ENCODE results near the gene LCN12.

The LCN12 gene

DNA sequence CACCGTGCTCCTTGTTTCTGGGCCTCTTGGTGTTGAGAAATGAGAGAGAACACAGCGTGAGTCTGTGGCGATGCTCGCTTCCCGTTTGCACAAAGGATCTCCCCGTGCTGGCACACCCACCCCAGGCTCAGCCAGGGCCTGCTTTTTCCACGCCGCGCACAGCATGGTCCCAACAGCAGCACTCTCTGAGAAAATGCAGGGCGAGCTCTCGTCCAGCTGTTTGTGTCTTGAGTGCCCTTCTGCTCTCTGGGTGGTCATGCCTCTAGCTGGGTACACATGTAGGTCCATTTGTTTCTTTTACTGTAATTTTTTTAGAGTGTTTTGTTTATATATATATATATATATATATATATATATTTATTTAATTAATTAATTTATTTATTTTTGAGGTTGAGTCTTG lies 34.2 kb upstream of the LCN12 start:
- no peak overlapping the region for H3K9ac ChIP-seq (ENCODE audit: low read length in 2 of 2)
- H3K4me3 ChIP-seq (ENCODE audit: low read length in 2 of 2), result no peak overlapping the region
- peaks cover 12 to 38% of the 10 kb centered on the region in 2 donors for H3K36me3 ChIP-seq (ENCODE audit: control insufficient read depth in 2 of 2, insufficient read depth in 2 of 2, low read length in 2 of 2)
- H3K4me1 ChIP-seq (ENCODE audit: control insufficient read depth, insufficient read depth, low read length), result no peaks in the 10 kb centered on the region
- H3K27ac ChIP-seq (ENCODE audit: low read length), result no peak overlapping the region
- H3K9me3 ChIP-seq (ENCODE audit: control insufficient read depth in 2 of 2, low read length in 2 of 2), result no peaks in the 10 kb centered on the region
- no peaks in the 10 kb centered on the region for H3K27me3 ChIP-seq (ENCODE audit: control insufficient read depth in 1 of 2, insufficient read depth in 2 of 2, low read length in 2 of 2)

DNA sequence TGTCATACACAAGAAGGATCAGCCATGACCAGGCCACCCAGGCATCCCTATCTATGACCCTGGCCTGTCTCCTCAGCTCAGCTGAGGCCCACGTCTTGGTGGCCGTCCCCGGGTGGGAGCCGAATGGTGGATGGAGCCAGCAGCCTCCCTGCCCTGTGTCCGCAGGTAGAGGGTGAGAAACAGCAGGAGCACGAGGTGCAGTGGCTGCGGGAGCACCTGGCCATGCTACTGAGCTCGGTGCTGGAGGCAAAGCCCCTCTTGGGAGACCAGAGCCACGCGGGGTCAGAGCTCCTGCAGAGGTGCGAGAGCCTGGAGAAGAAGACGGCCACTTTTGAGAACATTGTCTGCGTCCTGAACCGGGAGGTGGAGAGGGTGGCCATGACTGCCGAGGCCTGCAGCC lies 32.0 kb upstream of the LCN12 start:
- no peak overlapping the region for H3K27ac ChIP-seq (ENCODE audit: low read length)
- H3K4me3 ChIP-seq (ENCODE audit: low read length in 2 of 2), result no peak overlapping the region
- H3K9ac ChIP-seq (ENCODE audit: low read length in 2 of 2), result no peak overlapping the region
- H3K27me3 ChIP-seq (ENCODE audit: control insufficient read depth in 1 of 2, insufficient read depth in 2 of 2, low read length in 2 of 2), result no peaks in the 10 kb centered on the region
- H3K9me3 ChIP-seq (ENCODE audit: control insufficient read depth in 2 of 2, low read length in 2 of 2), result no peaks in the 10 kb centered on the region
- H3K36me3 ChIP-seq (ENCODE audit: control insufficient read depth in 2 of 2, insufficient read depth in 2 of 2, low read length in 2 of 2), result peaks cover 12 to 34% of the 10 kb centered on the region in 2 donors
- H3K4me1 ChIP-seq (ENCODE audit: control insufficient read depth, insufficient read depth, low read length), result no peaks in the 10 kb centered on the region

DNA sequence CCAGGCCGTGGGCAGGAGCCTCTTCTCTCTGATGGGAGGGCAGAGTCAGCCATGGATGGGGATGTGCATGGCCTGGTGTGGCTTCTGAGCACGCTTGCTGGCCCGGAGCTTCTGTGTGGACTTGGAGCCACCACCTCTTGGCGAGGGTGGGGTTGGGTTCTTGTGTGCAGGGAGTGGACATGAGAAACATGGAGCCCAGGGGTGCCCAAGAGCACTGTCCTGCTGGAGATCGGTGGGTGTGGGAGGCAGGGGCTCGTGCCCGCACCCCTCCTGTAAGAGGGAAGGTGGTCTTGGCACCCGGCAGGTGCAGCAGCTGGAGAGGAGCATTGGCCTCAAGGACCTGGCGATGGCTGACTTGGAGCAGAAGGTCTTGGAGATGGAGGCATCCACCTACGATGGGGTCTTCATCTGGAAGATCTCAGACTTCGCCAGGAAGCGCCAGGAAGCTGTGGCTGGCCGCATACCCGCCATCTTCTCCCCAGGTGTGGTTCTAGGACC lies 31.3 kb upstream of the LCN12 start:
- H3K27me3 ChIP-seq (ENCODE audit: control insufficient read depth in 1 of 2, insufficient read depth in 2 of 2, low read length in 2 of 2), result no peaks in the 10 kb centered on the region
- H3K4me1 ChIP-seq (ENCODE audit: control insufficient read depth, insufficient read depth, low read length), result no peaks in the 10 kb centered on the region
- H3K4me3 ChIP-seq (ENCODE audit: low read length in 2 of 2), result no peak overlapping the region
- H3K9me3 ChIP-seq (ENCODE audit: control insufficient read depth in 2 of 2, low read length in 2 of 2), result no peaks in the 10 kb centered on the region
- no peak overlapping the region for H3K9ac ChIP-seq (ENCODE audit: low read length in 2 of 2)
- H3K27ac ChIP-seq (ENCODE audit: low read length), result no peak overlapping the region
- peaks cover 12 to 34% of the 10 kb centered on the region in 2 donors for H3K36me3 ChIP-seq (ENCODE audit: control insufficient read depth in 2 of 2, insufficient read depth in 2 of 2, low read length in 2 of 2)

DNA sequence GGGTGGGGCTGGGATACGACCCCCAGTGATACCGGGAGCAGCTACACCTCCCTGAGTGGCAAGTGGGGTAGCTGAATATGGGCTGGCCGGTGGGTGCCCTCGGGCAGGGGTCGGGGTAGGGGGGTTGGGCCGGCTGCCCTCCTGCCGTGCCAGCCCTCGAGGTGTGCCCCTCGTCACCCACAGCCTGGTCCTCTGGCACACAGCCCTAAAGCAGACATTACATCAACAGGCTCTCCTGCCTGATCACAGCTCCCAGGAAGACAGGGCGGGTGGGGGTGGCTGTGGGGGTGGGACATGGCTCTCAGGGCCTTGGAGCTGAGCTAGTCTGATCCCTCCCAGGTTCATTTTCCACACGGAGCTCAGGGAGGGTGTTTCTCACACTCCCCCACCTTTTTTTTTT lies 30.8 kb upstream of the LCN12 start:
- no peak overlapping the region for H3K27ac ChIP-seq (ENCODE audit: low read length)
- no peak overlapping the region for H3K9ac ChIP-seq (ENCODE audit: low read length in 2 of 2)

DNA sequence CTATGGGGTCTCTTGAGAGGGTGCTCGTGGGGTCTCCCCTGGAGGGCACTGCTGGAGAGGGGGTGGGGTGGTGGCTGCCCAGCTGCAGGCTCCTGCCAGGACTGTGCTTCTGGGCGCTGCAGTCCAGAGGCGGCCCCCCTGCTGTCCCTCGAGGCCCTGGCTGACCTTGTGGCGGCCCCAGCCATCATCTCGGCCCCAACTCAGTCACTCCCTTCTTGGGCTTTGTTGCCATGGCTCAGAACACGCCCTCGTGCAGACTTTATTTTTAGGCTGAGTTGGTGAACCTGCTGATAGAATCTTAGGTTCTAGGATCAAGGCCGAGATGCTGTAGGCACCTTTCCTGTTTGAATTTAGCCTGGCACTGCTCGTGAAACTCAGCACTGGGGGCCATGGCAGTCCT lies 30.4 kb upstream of the LCN12 start:
- H3K9ac ChIP-seq (ENCODE audit: low read length in 2 of 2), result no peak overlapping the region
- H3K4me3 ChIP-seq (ENCODE audit: low read length in 2 of 2), result no peak overlapping the region
- peaks cover 9 to 31% of the 10 kb centered on the region in 2 donors for H3K36me3 ChIP-seq (ENCODE audit: control insufficient read depth in 2 of 2, insufficient read depth in 2 of 2, low read length in 2 of 2)
- no peaks in the 10 kb centered on the region for H3K9me3 ChIP-seq (ENCODE audit: control insufficient read depth in 2 of 2, low read length in 2 of 2)
- H3K27me3 ChIP-seq (ENCODE audit: control insufficient read depth in 1 of 2, insufficient read depth in 2 of 2, low read length in 2 of 2), result no peaks in the 10 kb centered on the region
- no peak overlapping the region for H3K27ac ChIP-seq (ENCODE audit: low read length)
- no peaks in the 10 kb centered on the region for H3K4me1 ChIP-seq (ENCODE audit: control insufficient read depth, insufficient read depth, low read length)

More for the DNA sequence above, 30.8 kb upstream of the LCN12 start:
- no peaks in the 10 kb centered on the region for H3K27me3 ChIP-seq (ENCODE audit: control insufficient read depth in 1 of 2, insufficient read depth in 2 of 2, low read length in 2 of 2)
- no peaks in the 10 kb centered on the region for H3K4me1 ChIP-seq (ENCODE audit: control insufficient read depth, insufficient read depth, low read length)
- H3K36me3 ChIP-seq (ENCODE audit: control insufficient read depth in 2 of 2, insufficient read depth in 2 of 2, low read length in 2 of 2), result peaks cover 9 to 35% of the 10 kb centered on the region in 2 donors
- no peaks in the 10 kb centered on the region for H3K9me3 ChIP-seq (ENCODE audit: control insufficient read depth in 2 of 2, low read length in 2 of 2)
- no peak overlapping the region for H3K4me3 ChIP-seq (ENCODE audit: low read length in 2 of 2)

DNA sequence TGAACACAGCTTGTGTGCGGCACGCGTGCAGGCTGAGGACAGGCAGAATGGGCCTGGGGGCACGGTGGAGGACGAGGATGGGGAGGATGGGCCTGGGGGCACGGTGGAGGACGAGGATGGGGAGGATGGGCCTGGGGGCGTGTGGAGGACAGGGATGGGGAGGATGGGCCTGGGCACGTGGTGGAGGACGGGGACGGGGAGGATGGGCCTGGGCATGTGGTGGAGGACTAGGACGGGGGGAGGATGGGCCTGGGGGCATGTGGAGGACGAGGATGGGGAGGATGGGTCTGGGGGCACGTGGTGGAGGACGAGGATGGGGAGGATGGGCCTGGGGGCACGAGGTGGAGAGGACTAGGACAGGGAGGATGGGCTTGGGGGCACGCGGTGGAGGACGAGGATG lies 29.5 kb upstream of the LCN12 start:
- Histone ChIP-seq H3K27me3 (ENCODE audit: control insufficient read depth in 1 of 2, insufficient read depth in 2 of 2, low read length in 2 of 2) (no peaks in the 10 kb centered on the region), H3K4me1 (ENCODE audit: control insufficient read depth, insufficient read depth, low read length) (no peaks in the 10 kb centered on the region), H3K9ac (ENCODE audit: low read length in 2 of 2) (no peak overlapping the region), H3K36me3 (ENCODE audit: control insufficient read depth in 2 of 2, insufficient read depth in 2 of 2, low read length in 2 of 2) (peaks cover 9 to 32% of the 10 kb centered on the region in 2 donors), H3K9me3 (ENCODE audit: control insufficient read depth in 2 of 2, low read length in 2 of 2) (no peaks in the 10 kb centered on the region), H3K4me3 (ENCODE audit: low read length in 2 of 2) (no peak overlapping the region), H3K27ac (ENCODE audit: low read length) (no peak overlapping the region)

DNA sequence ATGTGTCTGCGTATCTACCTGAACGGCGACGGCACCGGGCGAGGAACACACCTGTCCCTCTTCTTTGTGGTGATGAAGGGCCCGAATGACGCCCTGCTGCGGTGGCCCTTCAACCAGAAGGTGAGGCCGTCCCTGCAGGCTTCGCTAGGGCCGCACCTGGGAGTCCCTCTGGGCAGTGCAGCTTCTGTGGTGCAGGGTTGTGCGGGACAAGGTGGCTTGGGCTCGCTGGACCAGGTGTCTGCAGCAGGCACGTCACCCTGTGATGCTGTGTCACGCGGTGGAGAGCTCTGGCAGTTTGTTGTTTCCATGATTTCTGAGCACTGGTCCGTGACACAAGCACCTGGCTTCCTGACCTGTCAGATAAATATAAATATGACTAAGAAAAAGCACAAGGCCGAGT lies 28.2 kb upstream of the LCN12 start:
- no peaks in the 10 kb centered on the region for H3K9me3 ChIP-seq (ENCODE audit: control insufficient read depth in 2 of 2, low read length in 2 of 2)
- H3K27me3 ChIP-seq (ENCODE audit: control insufficient read depth in 1 of 2, insufficient read depth in 2 of 2, low read length in 2 of 2), result no peaks in the 10 kb centered on the region
- H3K27ac ChIP-seq (ENCODE audit: low read length), result no peak overlapping the region
- H3K36me3 ChIP-seq (ENCODE audit: control insufficient read depth in 2 of 2, insufficient read depth in 2 of 2, low read length in 2 of 2), result peaks cover 9 to 29% of the 10 kb centered on the region in 2 donors
- peaks cover 3% of the 10 kb centered on the region for H3K4me1 ChIP-seq (ENCODE audit: control insufficient read depth, insufficient read depth, low read length)
- H3K4me3 ChIP-seq (ENCODE audit: low read length in 2 of 2), result no peak overlapping the region
- no peak overlapping the region for H3K9ac ChIP-seq (ENCODE audit: low read length in 2 of 2)

DNA sequence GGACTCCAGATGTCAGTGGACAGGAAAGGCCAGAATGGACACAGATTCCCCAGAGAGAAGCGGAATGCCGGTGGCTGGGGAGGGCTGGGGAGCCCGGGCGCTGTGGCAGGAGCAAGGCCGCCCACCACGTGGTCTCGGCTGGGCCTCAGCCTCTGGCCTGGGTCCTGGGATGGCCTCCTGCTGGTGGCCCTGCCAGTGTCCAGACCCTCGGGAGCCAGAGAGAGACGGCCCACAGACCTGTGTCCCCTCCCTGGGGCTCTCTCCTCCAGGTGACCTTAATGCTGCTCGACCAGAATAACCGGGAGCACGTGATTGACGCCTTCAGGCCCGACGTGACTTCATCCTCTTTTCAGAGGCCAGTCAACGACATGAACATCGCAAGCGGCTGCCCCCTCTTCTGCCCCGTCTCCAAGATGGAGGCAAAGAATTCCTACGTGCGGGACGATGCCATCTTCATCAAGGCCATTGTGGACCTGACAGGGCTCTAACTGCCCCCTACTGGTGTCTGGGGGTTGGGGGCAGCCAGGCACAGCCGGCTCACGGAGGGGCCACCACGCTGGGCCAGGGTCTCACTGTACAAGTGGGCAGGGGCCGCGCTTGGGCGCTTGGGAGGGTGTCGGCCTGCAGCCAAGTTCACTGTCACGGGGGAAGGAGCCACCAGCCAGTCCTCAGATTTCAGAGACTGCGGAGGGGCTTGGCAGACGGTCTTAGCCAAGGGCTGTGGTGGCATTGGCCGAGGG lies 26.5 kb upstream of the LCN12 start:
- Histone ChIP-seq H3K27me3 (ENCODE audit: control insufficient read depth in 1 of 2, insufficient read depth in 2 of 2, low read length in 2 of 2) (no peaks in the 10 kb centered on the region), H3K36me3 (ENCODE audit: control insufficient read depth in 2 of 2, insufficient read depth in 2 of 2, low read length in 2 of 2) (peaks cover 6 to 18% of the 10 kb centered on the region in 2 donors), H3K27ac (ENCODE audit: low read length) (no peak overlapping the region), H3K9ac (ENCODE audit: low read length in 2 of 2) (no peak overlapping the region), H3K4me3 (ENCODE audit: low read length in 2 of 2) (no peak overlapping the region), H3K9me3 (ENCODE audit: control insufficient read depth in 2 of 2, low read length in 2 of 2) (no peaks in the 10 kb centered on the region), H3K4me1 (ENCODE audit: control insufficient read depth, insufficient read depth, low read length) (peaks cover 3% of the 10 kb centered on the region)

DNA sequence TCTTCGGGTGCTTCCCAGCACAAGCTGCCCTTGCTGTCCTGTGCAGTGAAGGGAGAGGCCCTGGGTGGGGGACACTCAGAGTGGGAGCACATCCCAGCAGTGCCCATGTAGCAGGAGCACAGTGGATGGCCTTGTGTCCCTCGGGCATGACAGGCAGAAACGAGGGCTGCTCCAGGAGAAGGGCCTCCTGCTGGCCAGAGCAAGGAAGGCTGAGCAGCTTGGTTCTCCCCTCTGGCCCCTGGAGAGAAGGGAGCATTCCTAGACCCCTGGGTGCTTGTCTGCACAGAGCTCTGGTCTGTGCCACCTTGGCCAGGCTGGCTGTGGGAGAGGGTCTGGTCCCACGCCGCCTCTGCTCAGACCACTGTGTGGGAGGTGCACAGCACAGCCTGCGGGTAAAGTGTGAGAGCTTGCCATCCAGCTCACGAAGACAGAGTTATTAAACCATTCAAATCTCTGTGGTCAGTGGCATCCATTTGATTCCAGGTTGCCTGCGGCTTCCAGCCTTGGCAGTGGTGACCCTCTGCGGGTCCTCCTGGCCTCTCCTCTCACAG lies 25.8 kb upstream of the LCN12 start:
- Histone ChIP-seq H3K4me1 (ENCODE audit: control insufficient read depth, insufficient read depth, low read length) (peaks cover 3% of the 10 kb centered on the region), H3K27ac (ENCODE audit: low read length) (no peak overlapping the region), H3K4me3 (ENCODE audit: low read length in 2 of 2) (no peak overlapping the region), H3K9ac (ENCODE audit: low read length in 2 of 2) (no peak overlapping the region), H3K27me3 (ENCODE audit: control insufficient read depth in 1 of 2, insufficient read depth in 2 of 2, low read length in 2 of 2) (no peaks in the 10 kb centered on the region), H3K9me3 (ENCODE audit: control insufficient read depth in 2 of 2, low read length in 2 of 2) (no peaks in the 10 kb centered on the region), H3K36me3 (ENCODE audit: control insufficient read depth in 2 of 2, insufficient read depth in 2 of 2, low read length in 2 of 2) (peaks cover 0 to 12% of the 10 kb centered on the region in 2 donors)

DNA sequence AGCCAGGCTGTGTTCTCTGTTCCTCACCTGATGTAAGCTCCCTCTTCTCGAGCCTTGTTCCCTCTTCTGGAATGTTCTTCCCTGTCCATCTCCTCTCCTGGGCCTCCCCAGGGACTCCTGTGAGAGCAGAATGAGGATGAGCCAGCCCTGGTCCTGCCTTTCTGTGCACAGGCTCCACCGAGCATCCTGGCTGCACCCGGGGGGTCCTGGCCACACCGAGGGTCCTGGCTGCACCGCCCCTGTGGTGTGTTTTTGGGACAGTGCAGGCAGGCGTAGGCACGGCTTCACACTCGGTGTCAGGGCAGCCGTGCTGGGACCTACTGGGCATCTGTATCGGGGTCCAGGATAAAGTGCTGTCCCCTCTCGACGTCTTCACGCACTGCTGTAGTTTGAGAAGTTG lies 25.3 kb upstream of the LCN12 start:
- Histone ChIP-seq H3K4me3 (ENCODE audit: low read length in 2 of 2) (no peak overlapping the region), H3K9ac (ENCODE audit: low read length in 2 of 2) (no peak overlapping the region), H3K27me3 (ENCODE audit: control insufficient read depth in 1 of 2, insufficient read depth in 2 of 2, low read length in 2 of 2) (no peaks in the 10 kb centered on the region), H3K36me3 (ENCODE audit: control insufficient read depth in 2 of 2, insufficient read depth in 2 of 2, low read length in 2 of 2) (peaks cover 0 to 12% of the 10 kb centered on the region in 2 donors), H3K4me1 (ENCODE audit: control insufficient read depth, insufficient read depth, low read length) (peaks cover 3% of the 10 kb centered on the region), H3K27ac (ENCODE audit: low read length) (no peak overlapping the region), H3K9me3 (ENCODE audit: control insufficient read depth in 2 of 2, low read length in 2 of 2) (no peaks in the 10 kb centered on the region)

Measured in stomach smooth muscle (tissue), 2 donors.